ENCODE measurements around the gene TOM1L2. TPM values are rescaled to one million over a fixed set of nuclear protein-coding genes. Genes with fewer than 3 reads are reported as not detected.

The TOM1L2 gene
- 10 to 100 TPM; 22.1 to 25.0 TPM for total RNA-seq

GRCh38 chr17:17972126-17972951 is at the start of gene TOM1L2, which contains the start of gene DRC3:
Gene TOM1L2 (minus strand): TSS chr17:17972400. CDS start chr17:17972313, 87 bp downstream.
Gene DRC3 (plus strand): TSS chr17:17972862. CDS start chr17:17977599, 4,737 bp downstream.
- ChIA-PET CTCF (interaction anchor here (0.8 to 3.3 kb wide), 8 partner anchors 13 to 279 kb away, joined by 3 to 14 read pairs (median 4); no protein-coding TSS in a partner anchor), POLR2A (interaction anchor here (0.8 to 1.8 kb wide), 5 partner anchors 13 to 210 kb away, joined by 3 to 7 read pairs (median 4); partner anchors contain the start of gene SREBF1)
- Mint-ChIP-seq H3K4me1 (ENCODE audit: low read depth) (peaks cover 27% of the 10 kb centered on the region), H3K4me3 (peak within 1 kb of the TSS; percentile 90), H3K36me3 (ENCODE audit: low read depth) (no peaks in the 10 kb centered on the region), H3K27me3 (ENCODE audit: low read depth) (no peaks in the 10 kb centered on the region), H3K9me3 (ENCODE audit: insufficient read depth) (no peaks in the 10 kb centered on the region), H3K27ac (peak within 1 kb of the TSS; percentile 88)
- DNase-seq (peak; percentile 100), ATAC-seq (peak; percentile 96)

- Mint-ChIP-seq H3K27me3 (ENCODE audit: low read depth) (no peaks in the 10 kb centered on the region), H3K4me1 (ENCODE audit: low read depth) (peaks cover 15% of the 10 kb centered on the region), H3K9me3 (ENCODE audit: insufficient read depth) (no peaks in the 10 kb centered on the region), H3K4me3 (no peak overlapping the region), H3K27ac (no peak overlapping the region), H3K36me3 (ENCODE audit: low read depth) (peaks cover 10% of the 10 kb centered on the region)
- DNase-seq (no peak), ATAC-seq (no peak)
- CTCF ChIA-PET = interaction anchor here (1.2 to 1.9 kb wide), 2 partner anchors 12 to 133 kb away, joined by 3 to 7 read pairs; no protein-coding TSS in a partner anchor
- POLR2A ChIA-PET = no interaction called here
Measured at GRCh38 chr17:18021372-18021771, 49.2 kb upstream of the TOM1L2 start.

GRCh38 chr17:18020971-18021370 is 48.8 kb upstream of the TOM1L2 start:
- ChIA-PET POLR2A (no interaction called here), CTCF (interaction anchor here (1.2 to 1.9 kb wide), 2 partner anchors 13 to 102 kb away, joined by 3 to 7 read pairs; no protein-coding TSS in a partner anchor)
- H3K36me3 Mint-ChIP-seq (ENCODE audit: low read depth) = peaks cover 10% of the 10 kb centered on the region
- no peaks in the 10 kb centered on the region for H3K9me3 Mint-ChIP-seq (ENCODE audit: insufficient read depth)
- no peaks in the 10 kb centered on the region for H3K27me3 Mint-ChIP-seq (ENCODE audit: low read depth)
- no peak overlapping the region for H3K27ac Mint-ChIP-seq
- H3K4me3 Mint-ChIP-seq = no peak overlapping the region
- DNase-seq (no peak), ATAC-seq (no peak)
- peaks cover 11% of the 10 kb centered on the region for H3K4me1 Mint-ChIP-seq (ENCODE audit: low read depth)

- no peaks in the 10 kb centered on the region for H3K27me3 Mint-ChIP-seq (ENCODE audit: low read depth)
- no peak for DNase-seq
- ChIA-PET POLR2A (interaction anchor here (1.0 kb wide), 1 partner anchor 19 kb away, joined by 3 read pairs; no protein-coding TSS in a partner anchor), CTCF (interaction anchor here (1.2 kb wide), 1 partner anchor 101 kb away, joined by 3 read pairs; no protein-coding TSS in a partner anchor)
- no peak overlapping the region for H3K27ac Mint-ChIP-seq
- H3K36me3 Mint-ChIP-seq (ENCODE audit: low read depth) = peaks cover 7% of the 10 kb centered on the region
- no peak for ATAC-seq
- peaks cover under 1% of the 10 kb centered on the region for H3K4me1 Mint-ChIP-seq (ENCODE audit: low read depth)
- no peak overlapping the region for H3K4me3 Mint-ChIP-seq
- H3K9me3 Mint-ChIP-seq (ENCODE audit: insufficient read depth) = no peaks in the 10 kb centered on the region
Measured at GRCh38 chr17:18019838-18020154, 47.6 kb upstream of the TOM1L2 start.

- Mint-ChIP-seq H3K4me1 (ENCODE audit: low read depth) (no peaks in the 10 kb centered on the region), H3K4me3 (no peak overlapping the region), H3K27me3 (ENCODE audit: low read depth) (no peaks in the 10 kb centered on the region), H3K9me3 (ENCODE audit: insufficient read depth) (no peaks in the 10 kb centered on the region), H3K27ac (no peak overlapping the region), H3K36me3 (ENCODE audit: low read depth) (peaks cover 3% of the 10 kb centered on the region)
- ATAC-seq (no peak), DNase-seq (no peak)
- ChIA-PET POLR2A (no interaction called here), CTCF (no interaction called here)
Measured at GRCh38 chr17:18018411-18018921, 46.3 kb upstream of the TOM1L2 start.

- no peak overlapping the region for H3K4me3 Mint-ChIP-seq
- H3K36me3 Mint-ChIP-seq (ENCODE audit: low read depth) = peaks cover 3% of the 10 kb centered on the region
- no peaks in the 10 kb centered on the region for H3K4me1 Mint-ChIP-seq (ENCODE audit: low read depth)
- no peaks in the 10 kb centered on the region for H3K27me3 Mint-ChIP-seq (ENCODE audit: low read depth)
- ChIA-PET POLR2A (no interaction called here), CTCF (no interaction called here)
- H3K27ac Mint-ChIP-seq = no peak overlapping the region
- ATAC-seq (no peak), DNase-seq (no peak)
- H3K9me3 Mint-ChIP-seq (ENCODE audit: insufficient read depth) = no peaks in the 10 kb centered on the region
Measured at GRCh38 chr17:18017958-18018357, 45.8 kb upstream of the TOM1L2 start.

- H3K27ac Mint-ChIP-seq = no peak overlapping the region
- peaks cover 3% of the 10 kb centered on the region for H3K36me3 Mint-ChIP-seq (ENCODE audit: low read depth)
- H3K4me1 Mint-ChIP-seq (ENCODE audit: low read depth) = no peaks in the 10 kb centered on the region
- no peaks in the 10 kb centered on the region for H3K9me3 Mint-ChIP-seq (ENCODE audit: insufficient read depth)
- H3K27me3 Mint-ChIP-seq (ENCODE audit: low read depth) = no peaks in the 10 kb centered on the region
- H3K4me3 Mint-ChIP-seq = no peak overlapping the region
- ChIA-PET POLR2A (no interaction called here), CTCF (interaction anchor here (1.0 kb wide), 1 partner anchor 18 kb away, joined by 3 read pairs; no protein-coding TSS in a partner anchor)
- no peak for ATAC-seq
- DNase-seq = no peak
Measured at GRCh38 chr17:18016426-18016825, 44.2 kb upstream of the TOM1L2 start.

- Mint-ChIP-seq H3K9me3 (ENCODE audit: insufficient read depth) (no peaks in the 10 kb centered on the region), H3K36me3 (ENCODE audit: low read depth) (peaks cover 3% of the 10 kb centered on the region)
- no peak for DNase-seq
Measured at GRCh38 chr17:18015593-18015992, 43.4 kb upstream of the TOM1L2 start.

GRCh38 chr17:18014006-18014405 is 41.8 kb upstream of the TOM1L2 start:
- CTCF ChIA-PET = interaction anchor here (1.2 kb wide), 1 partner anchor 11 kb away, joined by 4 read pairs; no protein-coding TSS in a partner anchor
- no peaks in the 10 kb centered on the region for H3K4me1 Mint-ChIP-seq (ENCODE audit: low read depth)
- H3K27ac Mint-ChIP-seq = no peak overlapping the region
- ATAC-seq (no peak), DNase-seq (no peak)
- peaks cover 3% of the 10 kb centered on the region for H3K36me3 Mint-ChIP-seq (ENCODE audit: low read depth)
- no peaks in the 10 kb centered on the region for H3K27me3 Mint-ChIP-seq (ENCODE audit: low read depth)
- H3K9me3 Mint-ChIP-seq (ENCODE audit: insufficient read depth) = no peaks in the 10 kb centered on the region
- H3K4me3 Mint-ChIP-seq = no peak overlapping the region
- POLR2A ChIA-PET = interaction anchor here (1.0 to 1.2 kb wide), 2 partner anchors 11 to 55 kb away, joined by 3 to 4 read pairs; no protein-coding TSS in a partner anchor

More at GRCh38 chr17:18015593-18015992, 43.4 kb upstream of the TOM1L2 start:
- no peak overlapping the region for H3K4me3 Mint-ChIP-seq
- H3K27ac Mint-ChIP-seq = no peak overlapping the region
- ATAC-seq = no peak
- H3K4me1 Mint-ChIP-seq (ENCODE audit: low read depth) = no peaks in the 10 kb centered on the region
- CTCF ChIA-PET = interaction anchor here (1.0 kb wide), 1 partner anchor 18 kb away, joined by 3 read pairs; no protein-coding TSS in a partner anchor
- POLR2A ChIA-PET = no interaction called here
- H3K27me3 Mint-ChIP-seq (ENCODE audit: low read depth) = no peaks in the 10 kb centered on the region

- Mint-ChIP-seq H3K4me1 (ENCODE audit: low read depth) (no peaks in the 10 kb centered on the region), H3K9me3 (ENCODE audit: insufficient read depth) (no peaks in the 10 kb centered on the region), H3K27ac (no peak overlapping the region), H3K36me3 (ENCODE audit: low read depth) (no peaks in the 10 kb centered on the region), H3K4me3 (no peak overlapping the region), H3K27me3 (ENCODE audit: low read depth) (no peaks in the 10 kb centered on the region)
- ChIA-PET POLR2A (no interaction called here), CTCF (no interaction called here)
- ATAC-seq (no peak), DNase-seq (no peak)
Measured at GRCh38 chr17:18011286-18011685, 39.1 kb upstream of the TOM1L2 start.

- Mint-ChIP-seq H3K4me3 (no peak overlapping the region), H3K4me1 (ENCODE audit: low read depth) (no peaks in the 10 kb centered on the region), H3K9me3 (ENCODE audit: insufficient read depth) (no peaks in the 10 kb centered on the region), H3K27me3 (ENCODE audit: low read depth) (no peaks in the 10 kb centered on the region), H3K27ac (no peak overlapping the region), H3K36me3 (ENCODE audit: low read depth) (no peaks in the 10 kb centered on the region)
- no peak for DNase-seq
- ChIA-PET POLR2A (no interaction called here), CTCF (interaction anchor here (1.0 to 2.2 kb wide), 2 partner anchors 91 to 149 kb away, joined by 3 to 5 read pairs; no protein-coding TSS in a partner anchor)
- ATAC-seq = no peak
Measured at GRCh38 chr17:18009609-18010420, 37.6 kb upstream of the TOM1L2 start.

Measured in activated CD8-positive, alpha-beta T cell treated with anti-CD3 and anti-CD28 coated beads, Interleukin-2, amount 10 ng/mL, durations not matched to agents 7 days and 5 days (primary cell).